Upper lobe of left lung (tissue), 6 donors: ENCODE data around the gene ADAMTS17. TPM values are rescaled to one million over a fixed set of nuclear protein-coding genes. Genes with fewer than 3 reads are reported as not detected.
"Not testable (repeated sequence)": the region's sequence is repeated elsewhere in the genome, so short reads cannot be mapped to it uniquely, and the experiment has no call there.

Experiments
- ATAC-seq, 2 donors: fragments of 200-7000 bp; cut with Tn5 transposase; one replicate each; pipeline ENCODE4 v1.9.1; 2022; ENCODE audit warnings: mild to moderate bottlenecking in 2 of 2, moderate library complexity in 2 of 2; ENCODE audit not compliant: low FRiP score in 2 of 2
- DNase-seq, 2 donors: peaks; one replicate each; pipeline ENCODE4 v3.0.0-alpha.2; 2019 to 2020
- H3K27ac ChIP-seq, 4 donors: fragments of 200-600 bp; sonication (generic); one replicate each; pipeline ENCODE4 v1.5.1; 2016 to 2019
- H3K27me3 ChIP-seq, 4 donors: fragments of 200-600 bp; sonication (generic); one replicate each; pipeline ENCODE4 v1.5.1; 2017 to 2019
- H3K36me3 ChIP-seq, 4 donors: fragments of 200-600 bp; sonication (generic); one replicate each; pipeline ENCODE4 v1.5.1; 2016 to 2019
- H3K4me1 ChIP-seq, 4 donors: fragments of 200-600 bp; sonication (generic); one replicate each; pipeline ENCODE4 v1.5.1; 2018 to 2019
- H3K4me3 ChIP-seq, 4 donors: fragments of 200-600 bp; sonication (generic); one replicate each; pipeline ENCODE4 v1.5.1; 2017 to 2019; ENCODE audit warnings: mild to moderate bottlenecking in 2 of 4, moderate library complexity in 1 of 4
- H3K9me3 ChIP-seq, 4 donors: fragments of 200-600 bp; sonication (generic); one replicate each; pipeline ENCODE4 v1.5.1; 2018 to 2019
- CTCF ChIP-seq, 6 experiments: fragments of 450-650 bp in 4 of 6; fragments of 200-600 bp in 2 of 6; sonication (generic) in 2 of 6; IDR thresholded peaks; one replicate each; pipeline ENCODE4 v1.5.1; 2016 to 2019; ENCODE audit warnings: antibody characterized with exemption in 6 of 6
- EP300 ChIP-seq, 4 donors: sonication (generic); formaldehyde crosslinking; IDR thresholded peaks; one replicate each; pipeline ENCODE4 v1.5.1; 2017; ENCODE audit warnings: antibody characterized with exemption in 4 of 4, control low read depth in 2 of 4
- POLR2A ChIP-seq, 4 donors: fragments of 450-650 bp; IDR thresholded peaks; one replicate each; pipeline ENCODE4 v1.5.1; 2016 to 2017; ENCODE audit warnings: antibody characterized with exemption in 4 of 4, mild to moderate bottlenecking in 2 of 4
- POLR2AphosphoS5 ChIP-seq, 2 donors: sonication (generic); formaldehyde crosslinking; IDR thresholded peaks; one replicate each; pipeline ENCODE4 v1.5.1; 2017; ENCODE audit warnings: antibody characterized with exemption in 2 of 2
- WGBS, 2 donors: methylation state at CpG; one replicate each; pipeline ENCODE4 v1.1.5; 2017 to 2018; 5-methylcytosine and 5-hydroxymethylcytosine counted together
- total RNA-seq, 6 donors: library from RNA; depleted of rRNA in 4 of 6; stranded (reverse); fragments of >200 nt in 4 of 6; gene quantifications; one replicate each; pipeline versions ENCODE4 v1.1.0 to v1.2.1, GENCODE V29; 2016 to 2021
- donor health status: DM: no; HTN: no; CAD: no; lungs with moderate emphysema.
- donor health status: DM: no; HTN: yes; CAD: no; lungs with severe emphysema.

The ADAMTS17 gene
- total RNA-seq, 6 donors from 2014 or later: 3.2 to 11.5 (median 5.7) TPM

DNA sequence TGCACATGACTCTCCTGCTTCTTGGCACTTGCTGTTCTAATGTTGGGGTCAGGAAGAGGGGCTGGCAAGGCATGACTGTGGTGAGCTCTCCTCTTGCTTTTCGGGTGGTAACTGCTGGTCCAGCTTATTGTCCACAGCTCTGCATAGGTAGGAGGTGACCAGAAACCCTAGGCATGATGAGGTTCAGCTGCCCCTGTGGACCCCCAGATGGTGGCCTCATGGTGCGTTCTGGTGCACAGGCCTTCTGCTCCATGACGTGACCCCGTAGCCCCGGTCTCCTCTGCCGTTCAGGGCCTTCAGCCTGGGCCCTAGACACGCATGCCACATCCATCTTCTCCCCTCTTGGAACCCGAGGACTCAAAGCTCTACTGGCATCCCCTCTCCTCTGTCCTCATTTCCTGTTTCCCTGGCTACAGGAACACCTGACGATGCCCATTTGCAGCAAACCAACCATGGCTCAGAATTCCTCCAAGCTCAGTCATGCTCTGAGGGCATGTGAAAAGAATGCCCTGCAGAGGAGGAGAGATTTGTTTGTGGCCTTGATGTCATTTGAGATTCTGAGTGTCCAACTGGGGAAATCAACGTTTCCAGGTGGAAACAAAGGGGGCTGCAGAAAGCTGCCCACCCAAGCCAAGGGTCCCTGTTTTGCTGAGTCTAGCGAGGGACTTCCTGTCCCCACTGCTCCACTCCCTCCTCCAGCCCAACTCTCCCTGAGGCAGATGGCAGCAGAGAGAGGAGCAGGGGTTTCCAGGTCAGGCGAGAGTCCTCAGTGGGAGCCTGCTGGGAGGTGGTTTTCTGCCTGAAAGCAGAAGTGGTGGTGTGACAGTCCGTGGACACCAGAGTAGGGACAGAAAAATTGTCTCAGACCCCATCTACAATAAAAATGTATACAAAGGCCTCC, 409.8 kb downstream of the ADAMTS17 start:
- TF ChIP-seq POLR2AphosphoS5 (IDR thresholded peaks at IDR 0.05) (no peak), EP300 (IDR thresholded peaks at IDR 0.05) (no peak), POLR2A (IDR thresholded peaks at IDR 0.05) (no peak), CTCF (IDR thresholded peaks at IDR 0.05) (no peak)
- Histone ChIP-seq H3K27me3 (no peaks in the 10 kb centered on the region), H3K9me3 (no peaks in the 10 kb centered on the region), H3K4me3 (no peak overlapping the region), H3K36me3 (no peaks in the 10 kb centered on the region), H3K4me1 (peaks cover 3 to 9% (median 6%) of the 10 kb centered on the region in 4 donors), H3K27ac (no peak overlapping the region)
- no peak for ATAC-seq
- DNase-seq: no peak
- WGBS, 2 donors: 81 to 86% methylated on average over 12 to 13 of the region's 13 CpGs

DNA sequence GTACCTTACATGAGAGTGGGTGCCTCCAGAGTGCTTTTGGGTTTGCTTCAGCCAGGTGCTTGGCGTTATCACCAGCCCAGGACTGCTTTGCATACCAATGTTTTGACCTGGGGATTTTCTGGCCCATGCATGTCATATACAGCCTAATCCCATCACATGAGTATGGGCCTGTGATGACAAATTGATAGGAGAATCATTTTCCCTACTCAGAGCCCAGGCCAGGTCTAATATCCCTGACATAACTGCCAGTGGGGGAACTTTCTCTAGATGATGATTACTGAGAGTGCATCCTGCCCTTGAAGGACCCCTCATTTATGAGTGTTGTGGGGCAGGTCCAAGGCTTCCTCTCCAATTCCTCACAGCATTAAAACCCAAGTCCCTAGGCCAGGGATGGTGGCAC, 411.1 kb downstream of the ADAMTS17 start:
- no peak for ATAC-seq
- DNase-seq: no peak
- no peaks in the 10 kb centered on the region for H3K27me3 ChIP-seq
- H3K27ac ChIP-seq: no peak overlapping the region
- no peaks in the 10 kb centered on the region for H3K36me3 ChIP-seq
- TF ChIP-seq EP300 (IDR thresholded peaks at IDR 0.05) (no peak), POLR2AphosphoS5 (IDR thresholded peaks at IDR 0.05) (no peak), POLR2A (IDR thresholded peaks at IDR 0.05) (no peak), CTCF (IDR thresholded peaks at IDR 0.05) (no peak)
- 75 to 80% methylated on average over 1 of the region's 1 CpG for WGBS, 2 donors
- peaks cover 6 to 13% (median 11%) of the 10 kb centered on the region in 4 donors for H3K4me1 ChIP-seq
- H3K9me3 ChIP-seq: no peaks in the 10 kb centered on the region
- no peak overlapping the region for H3K4me3 ChIP-seq

DNA sequence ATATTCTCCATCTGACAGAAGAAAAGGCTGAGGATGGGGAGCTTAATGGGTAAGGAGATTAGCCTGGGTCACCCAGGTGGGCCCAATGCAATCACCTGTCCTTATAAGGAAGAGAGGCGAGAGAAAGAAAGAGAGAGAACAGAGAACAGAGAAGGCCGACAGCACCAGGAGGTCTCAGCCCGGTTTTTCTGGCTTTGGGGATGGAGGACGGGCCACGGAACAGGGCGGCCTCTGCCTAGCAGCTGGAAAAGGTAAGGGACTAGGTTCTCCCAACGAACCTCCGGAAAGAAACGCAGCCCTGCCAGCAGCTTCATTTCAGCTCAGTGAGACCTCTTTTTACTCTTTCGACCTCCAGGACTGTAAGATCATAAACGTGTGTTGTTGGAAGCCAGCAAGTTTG, 412.5 kb downstream of the ADAMTS17 start:
- no peaks in the 10 kb centered on the region for H3K9me3 ChIP-seq
- DNase-seq (no peak), ATAC-seq (no peak)
- TF ChIP-seq EP300 (IDR thresholded peaks at IDR 0.05): no peak
- WGBS, 2 donors: 92 to 93% methylated on average over 11 of the region's 11 CpGs
- H3K4me3 ChIP-seq: no peak overlapping the region
- H3K4me1 ChIP-seq: peaks cover 7 to 16% (median 12%) of the 10 kb centered on the region in 4 donors
- no peaks in the 10 kb centered on the region for H3K27me3 ChIP-seq
- H3K27ac ChIP-seq: no peak overlapping the region
- no peaks in the 10 kb centered on the region for H3K36me3 ChIP-seq

- DNase-seq (peak; percentile 81 to 98), ATAC-seq (peak; percentile 92 to 97)
- peak; percentile 55 to 86 (median 83) for TF ChIP-seq CTCF (IDR thresholded peaks at IDR 0.05)
- no peak for TF ChIP-seq POLR2A (IDR thresholded peaks at IDR 0.05)
- TF ChIP-seq POLR2AphosphoS5 (IDR thresholded peaks at IDR 0.05): no peak
- H3K4me3 ChIP-seq: peak overlapping the region in 3 of 4 donors; percentile 30 to 54 (median 44)
- peak overlapping the region; percentile 61 to 87 (median 68) for H3K27ac ChIP-seq
- H3K27me3 ChIP-seq: no peaks in the 10 kb centered on the region
- H3K4me1 ChIP-seq: peaks cover 7 to 16% (median 12%) of the 10 kb centered on the region in 4 donors
- H3K9me3 ChIP-seq: no peaks in the 10 kb centered on the region
- no peaks in the 10 kb centered on the region for H3K36me3 ChIP-seq
- 18 to 38% methylated on average over 6 to 11 of the region's 38 CpGs for WGBS, 2 donors
Observed at GRCh38 chr15:99928429-99928981, 413.3 kb downstream of the ADAMTS17 start.

DNA sequence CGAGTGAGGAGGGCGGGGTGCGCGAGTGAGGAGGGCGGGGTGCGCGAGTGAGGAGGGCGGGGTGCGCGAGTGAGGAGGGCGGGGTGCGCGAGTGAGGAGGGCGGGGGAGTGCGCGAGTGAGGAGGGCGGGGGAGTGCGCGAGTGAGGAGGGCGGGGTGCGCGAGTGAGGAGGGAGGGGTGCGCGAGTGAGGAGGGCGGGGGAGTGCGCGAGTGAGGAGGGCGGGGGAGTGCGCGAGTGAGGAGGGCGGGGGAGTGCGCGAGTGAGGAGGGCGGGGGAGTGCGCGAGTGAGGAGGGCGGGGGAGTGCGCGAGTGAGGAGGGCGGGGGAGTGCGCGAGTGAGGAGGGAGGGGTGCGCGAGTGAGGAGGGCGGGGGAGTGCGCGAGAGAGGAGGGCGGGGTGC, 415.2 kb downstream of the ADAMTS17 start:
- H3K27me3 ChIP-seq, H3K36me3 ChIP-seq, H3K9me3 ChIP-seq, ATAC-seq, DNase-seq, H3K27ac ChIP-seq: not testable (repeated sequence)
- peaks cover 7 to 16% (median 12%) of the 10 kb centered on the region in 4 donors for H3K4me1 ChIP-seq
- no CpG with 5 or more reads among the region's 48 CpGs for WGBS, 2 donors
- peak overlapping the region in 3 of 4 donors; percentile 40 to 52 (median 51) for H3K4me3 ChIP-seq
